ENCODE results near the gene FAM169A. TPM values are rescaled to one million over a fixed set of nuclear protein-coding genes. Genes with fewer than 3 reads are reported as not detected.

FAM169A gene
- total RNA-seq, 1 experiment from 2014 or later: 23.2 TPM

- TF ChIP-seq REST (IDR thresholded peaks at IDR 0.05; ENCODE audit: low read depth) (no peak), EZH2phosphoT487 (IDR thresholded peaks at IDR 0.05; ENCODE audit: borderline replicate concordance) (no peak), MAX (IDR thresholded peaks at IDR 0.05) (no peak)
These were observed 129.4 kb downstream of the FAM169A start (continued) for GRCh38 chr5:74736759-74737158.

Other genes starting within 250 kb of the FAM169A start
- 30.0 TPM for gene ENC1, start 225.7 kb downstream of the FAM169A start, total RNA-seq (2021; ENCODE audit: unreplicated experiment)
- gene HEXB, start 181.2 kb downstream of the FAM169A start, total RNA-seq (2021; ENCODE audit: unreplicated experiment): 123 TPM
- gene GFM2, start 99.3 kb downstream of the FAM169A start, total RNA-seq (2021; ENCODE audit: unreplicated experiment): 25.0 TPM
- gene NSA2, start 99.1 kb downstream of the FAM169A start, total RNA-seq (2021; ENCODE audit: unreplicated experiment): 108 TPM
- 0.07 TPM for gene GCNT4, start 186.2 kb upstream of the FAM169A start, total RNA-seq (2021; ENCODE audit: unreplicated experiment)